H1 (cell line): ENCODE data around the gene SLC26A8. TPM values are rescaled to one million over a fixed set of nuclear protein-coding genes. Genes with fewer than 3 reads are reported as not detected.

Experiments
- BRCA1 ChIP-seq: IDR thresholded peaks from 2 replicates; pipeline ENCODE4 v1.6.1; 2012; ENCODE audit warnings: low read depth, low read length, improper control_type of control experiment
- GTF2F1 ChIP-seq: IDR thresholded peaks from 2 replicates; pipeline ENCODE4 v1.6.1; 2012; ENCODE audit warnings: low read depth, low read length, improper control_type of control experiment, borderline replicate concordance
- HDAC6 ChIP-seq: IDR thresholded peaks from one replicate; pipeline ENCODE4 v1.7.1; 2012; ENCODE audit warnings: low read depth, mild to moderate bottlenecking, inconsistent platforms, low read length, moderate library complexity
- KDM4A ChIP-seq: IDR thresholded peaks from one replicate; pipeline ENCODE4 v1.7.1; 2012; ENCODE audit warnings: low read depth, mild to moderate bottlenecking, moderate library complexity, low read length, inconsistent platforms; ENCODE audit not compliant: severe bottlenecking
- PHF8 ChIP-seq: fragments of 200-600 bp; sonication (generic); conservative IDR thresholded peaks from 2 replicates; pipeline ENCODE4 v1.7.1; 2012; ENCODE audit warnings: low read depth, mild to moderate bottlenecking, inconsistent platforms, low read length, moderate library complexity
- SP2 ChIP-seq: IDR thresholded peaks from 2 replicates; pipeline ENCODE4 v1.6.1; 2012; ENCODE audit warnings: mild to moderate bottlenecking, low read length, inconsistent platforms
- polyA plus RNA-seq, 7 experiments: library from polyadenylated mRNA; depleted of rRNA in 3 of 7; stranded (reverse) in 5 of 7; unstranded in 2 of 7; fragments of >200 nt in 5 of 7; fragments of 200-250 nt in 2 of 7; gene quantifications; 1 replicate in 5 of 7; 2 replicates in 1 of 7; 4 replicates in 1 of 7; pipeline versions ENCODE4 v1.2.1 to v1.2.3, GENCODE V29; 2011 to 2013; ENCODE audit warnings: missing spikeins in 2 of 7, mixed read lengths in 2 of 7
- total RNA-seq: library from RNA; stranded (reverse); fragmentation: NEBNext Ultra II Directional; extraction: Animal tissue kit (Norgen Biotek cat#: 25700); gene quantifications from 2 replicates; pipeline ENCODE4 v1.2.1, GENCODE V29; 2021
- TF ChIP-seq, protein P1 (sequence below): fragments of 300-600 bp; sonication (generic); IDR thresholded peaks from 2 replicates; pipeline ENCODE4 v1.7.1; 2012; ENCODE audit warnings: low read length, moderate library complexity, mild to moderate bottlenecking, inconsistent platforms; ENCODE audit not compliant: insufficient replicate concordance
- TF ChIP-seq, protein P2 (sequence below): IDR thresholded peaks from 2 replicates; pipeline ENCODE4 v1.6.1; 2012; ENCODE audit warnings: inconsistent platforms
- TF ChIP-seq, protein P3 (sequence below), 3 experiments: IDR thresholded peaks; 1 replicate in 2 of 3; 2 replicates in 1 of 3; pipeline versions ENCODE4 v1.5.1 to v1.6.1; 2011; ENCODE audit warnings: low read length in 3 of 3, mild to moderate bottlenecking in 3 of 3, inconsistent platforms in 2 of 3, low read depth in 1 of 3, moderate library complexity in 1 of 3; ENCODE audit not compliant: insufficient read depth in 1 of 3; ENCODE audit errors: control extremely low read depth in 1 of 3

SLC26A8 gene
- total and polyA plus RNA-seq, 2 of the 8 experiments (the other 6 are each of a cell fraction or from before 2014, with no cell fraction given): 0.56 to 0.57 TPM

DNA sequence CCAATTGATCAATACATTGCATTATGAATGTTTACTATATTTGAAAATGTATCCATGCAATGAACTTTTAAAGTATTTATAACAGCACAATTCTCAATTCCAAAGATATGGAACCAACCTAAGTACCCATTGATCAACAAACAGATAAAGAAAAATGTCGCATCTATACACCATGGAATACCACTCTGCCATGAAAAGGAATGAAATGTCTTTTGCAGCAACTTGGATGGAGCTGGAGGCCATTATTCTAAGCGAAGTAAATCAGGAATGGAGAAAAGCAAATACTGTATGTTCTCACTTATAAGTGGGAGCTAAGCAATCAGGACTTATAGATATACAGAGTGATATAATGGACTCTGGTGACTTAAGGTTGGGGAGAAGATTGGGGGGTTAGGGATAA is 126.4 kb downstream of the SLC26A8 start (continued):
- TF ChIP-seq, protein P1, sequence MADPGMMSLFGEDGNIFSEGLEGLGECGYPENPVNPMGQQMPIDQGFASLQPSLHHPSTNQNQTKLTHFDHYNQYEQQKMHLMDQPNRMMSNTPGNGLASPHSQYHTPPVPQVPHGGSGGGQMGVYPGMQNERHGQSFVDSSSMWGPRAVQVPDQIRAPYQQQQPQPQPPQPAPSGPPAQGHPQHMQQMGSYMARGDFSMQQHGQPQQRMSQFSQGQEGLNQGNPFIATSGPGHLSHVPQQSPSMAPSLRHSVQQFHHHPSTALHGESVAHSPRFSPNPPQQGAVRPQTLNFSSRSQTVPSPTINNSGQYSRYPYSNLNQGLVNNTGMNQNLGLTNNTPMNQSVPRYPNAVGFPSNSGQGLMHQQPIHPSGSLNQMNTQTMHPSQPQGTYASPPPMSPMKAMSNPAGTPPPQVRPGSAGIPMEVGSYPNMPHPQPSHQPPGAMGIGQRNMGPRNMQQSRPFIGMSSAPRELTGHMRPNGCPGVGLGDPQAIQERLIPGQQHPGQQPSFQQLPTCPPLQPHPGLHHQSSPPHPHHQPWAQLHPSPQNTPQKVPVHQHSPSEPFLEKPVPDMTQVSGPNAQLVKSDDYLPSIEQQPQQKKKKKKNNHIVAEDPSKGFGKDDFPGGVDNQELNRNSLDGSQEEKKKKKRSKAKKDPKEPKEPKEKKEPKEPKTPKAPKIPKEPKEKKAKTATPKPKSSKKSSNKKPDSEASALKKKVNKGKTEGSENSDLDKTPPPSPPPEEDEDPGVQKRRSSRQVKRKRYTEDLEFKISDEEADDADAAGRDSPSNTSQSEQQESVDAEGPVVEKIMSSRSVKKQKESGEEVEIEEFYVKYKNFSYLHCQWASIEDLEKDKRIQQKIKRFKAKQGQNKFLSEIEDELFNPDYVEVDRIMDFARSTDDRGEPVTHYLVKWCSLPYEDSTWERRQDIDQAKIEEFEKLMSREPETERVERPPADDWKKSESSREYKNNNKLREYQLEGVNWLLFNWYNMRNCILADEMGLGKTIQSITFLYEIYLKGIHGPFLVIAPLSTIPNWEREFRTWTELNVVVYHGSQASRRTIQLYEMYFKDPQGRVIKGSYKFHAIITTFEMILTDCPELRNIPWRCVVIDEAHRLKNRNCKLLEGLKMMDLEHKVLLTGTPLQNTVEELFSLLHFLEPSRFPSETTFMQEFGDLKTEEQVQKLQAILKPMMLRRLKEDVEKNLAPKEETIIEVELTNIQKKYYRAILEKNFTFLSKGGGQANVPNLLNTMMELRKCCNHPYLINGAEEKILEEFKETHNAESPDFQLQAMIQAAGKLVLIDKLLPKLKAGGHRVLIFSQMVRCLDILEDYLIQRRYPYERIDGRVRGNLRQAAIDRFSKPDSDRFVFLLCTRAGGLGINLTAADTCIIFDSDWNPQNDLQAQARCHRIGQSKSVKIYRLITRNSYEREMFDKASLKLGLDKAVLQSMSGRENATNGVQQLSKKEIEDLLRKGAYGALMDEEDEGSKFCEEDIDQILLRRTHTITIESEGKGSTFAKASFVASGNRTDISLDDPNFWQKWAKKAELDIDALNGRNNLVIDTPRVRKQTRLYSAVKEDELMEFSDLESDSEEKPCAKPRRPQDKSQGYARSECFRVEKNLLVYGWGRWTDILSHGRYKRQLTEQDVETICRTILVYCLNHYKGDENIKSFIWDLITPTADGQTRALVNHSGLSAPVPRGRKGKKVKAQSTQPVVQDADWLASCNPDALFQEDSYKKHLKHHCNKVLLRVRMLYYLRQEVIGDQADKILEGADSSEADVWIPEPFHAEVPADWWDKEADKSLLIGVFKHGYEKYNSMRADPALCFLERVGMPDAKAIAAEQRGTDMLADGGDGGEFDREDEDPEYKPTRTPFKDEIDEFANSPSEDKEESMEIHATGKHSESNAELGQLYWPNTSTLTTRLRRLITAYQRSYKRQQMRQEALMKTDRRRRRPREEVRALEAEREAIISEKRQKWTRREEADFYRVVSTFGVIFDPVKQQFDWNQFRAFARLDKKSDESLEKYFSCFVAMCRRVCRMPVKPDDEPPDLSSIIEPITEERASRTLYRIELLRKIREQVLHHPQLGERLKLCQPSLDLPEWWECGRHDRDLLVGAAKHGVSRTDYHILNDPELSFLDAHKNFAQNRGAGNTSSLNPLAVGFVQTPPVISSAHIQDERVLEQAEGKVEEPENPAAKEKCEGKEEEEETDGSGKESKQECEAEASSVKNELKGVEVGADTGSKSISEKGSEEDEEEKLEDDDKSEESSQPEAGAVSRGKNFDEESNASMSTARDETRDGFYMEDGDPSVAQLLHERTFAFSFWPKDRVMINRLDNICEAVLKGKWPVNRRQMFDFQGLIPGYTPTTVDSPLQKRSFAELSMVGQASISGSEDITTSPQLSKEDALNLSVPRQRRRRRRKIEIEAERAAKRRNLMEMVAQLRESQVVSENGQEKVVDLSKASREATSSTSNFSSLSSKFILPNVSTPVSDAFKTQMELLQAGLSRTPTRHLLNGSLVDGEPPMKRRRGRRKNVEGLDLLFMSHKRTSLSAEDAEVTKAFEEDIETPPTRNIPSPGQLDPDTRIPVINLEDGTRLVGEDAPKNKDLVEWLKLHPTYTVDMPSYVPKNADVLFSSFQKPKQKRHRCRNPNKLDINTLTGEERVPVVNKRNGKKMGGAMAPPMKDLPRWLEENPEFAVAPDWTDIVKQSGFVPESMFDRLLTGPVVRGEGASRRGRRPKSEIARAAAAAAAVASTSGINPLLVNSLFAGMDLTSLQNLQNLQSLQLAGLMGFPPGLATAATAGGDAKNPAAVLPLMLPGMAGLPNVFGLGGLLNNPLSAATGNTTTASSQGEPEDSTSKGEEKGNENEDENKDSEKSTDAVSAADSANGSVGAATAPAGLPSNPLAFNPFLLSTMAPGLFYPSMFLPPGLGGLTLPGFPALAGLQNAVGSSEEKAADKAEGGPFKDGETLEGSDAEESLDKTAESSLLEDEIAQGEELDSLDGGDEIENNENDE: no peak
- TF ChIP-seq, protein P2, sequence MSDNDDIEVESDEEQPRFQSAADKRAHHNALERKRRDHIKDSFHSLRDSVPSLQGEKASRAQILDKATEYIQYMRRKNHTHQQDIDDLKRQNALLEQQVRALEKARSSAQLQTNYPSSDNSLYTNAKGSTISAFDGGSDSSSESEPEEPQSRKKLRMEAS: no peak
- TF ChIP-seq GTF2F1 (no peak), SP2 (no peak), KDM4A (no peak), HDAC6 (no peak), PHF8 (no peak), BRCA1 (no peak)
- TF ChIP-seq, protein P3, sequence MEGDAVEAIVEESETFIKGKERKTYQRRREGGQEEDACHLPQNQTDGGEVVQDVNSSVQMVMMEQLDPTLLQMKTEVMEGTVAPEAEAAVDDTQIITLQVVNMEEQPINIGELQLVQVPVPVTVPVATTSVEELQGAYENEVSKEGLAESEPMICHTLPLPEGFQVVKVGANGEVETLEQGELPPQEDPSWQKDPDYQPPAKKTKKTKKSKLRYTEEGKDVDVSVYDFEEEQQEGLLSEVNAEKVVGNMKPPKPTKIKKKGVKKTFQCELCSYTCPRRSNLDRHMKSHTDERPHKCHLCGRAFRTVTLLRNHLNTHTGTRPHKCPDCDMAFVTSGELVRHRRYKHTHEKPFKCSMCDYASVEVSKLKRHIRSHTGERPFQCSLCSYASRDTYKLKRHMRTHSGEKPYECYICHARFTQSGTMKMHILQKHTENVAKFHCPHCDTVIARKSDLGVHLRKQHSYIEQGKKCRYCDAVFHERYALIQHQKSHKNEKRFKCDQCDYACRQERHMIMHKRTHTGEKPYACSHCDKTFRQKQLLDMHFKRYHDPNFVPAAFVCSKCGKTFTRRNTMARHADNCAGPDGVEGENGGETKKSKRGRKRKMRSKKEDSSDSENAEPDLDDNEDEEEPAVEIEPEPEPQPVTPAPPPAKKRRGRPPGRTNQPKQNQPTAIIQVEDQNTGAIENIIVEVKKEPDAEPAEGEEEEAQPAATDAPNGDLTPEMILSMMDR (IDR thresholded peaks at IDR 0.05; ENCODE audit: control extremely low read depth in 1 of 3, insufficient read depth in 1 of 3, low read depth in 1 of 3, low read length in 3 of 3): no peak
